Measurements from ENCODE around the gene AMOTL2. TPM values are rescaled to one million over a fixed set of nuclear protein-coding genes. Genes with fewer than 3 reads are reported as not detected.

The AMOTL2 gene
- total and polyA plus RNA-seq, 9 of the 15 experiments (the other 6 are each of a cell fraction or from before 2014, with no cell fraction given), result 0.12 to 0.31 TPM; not detected in 7

DNA sequence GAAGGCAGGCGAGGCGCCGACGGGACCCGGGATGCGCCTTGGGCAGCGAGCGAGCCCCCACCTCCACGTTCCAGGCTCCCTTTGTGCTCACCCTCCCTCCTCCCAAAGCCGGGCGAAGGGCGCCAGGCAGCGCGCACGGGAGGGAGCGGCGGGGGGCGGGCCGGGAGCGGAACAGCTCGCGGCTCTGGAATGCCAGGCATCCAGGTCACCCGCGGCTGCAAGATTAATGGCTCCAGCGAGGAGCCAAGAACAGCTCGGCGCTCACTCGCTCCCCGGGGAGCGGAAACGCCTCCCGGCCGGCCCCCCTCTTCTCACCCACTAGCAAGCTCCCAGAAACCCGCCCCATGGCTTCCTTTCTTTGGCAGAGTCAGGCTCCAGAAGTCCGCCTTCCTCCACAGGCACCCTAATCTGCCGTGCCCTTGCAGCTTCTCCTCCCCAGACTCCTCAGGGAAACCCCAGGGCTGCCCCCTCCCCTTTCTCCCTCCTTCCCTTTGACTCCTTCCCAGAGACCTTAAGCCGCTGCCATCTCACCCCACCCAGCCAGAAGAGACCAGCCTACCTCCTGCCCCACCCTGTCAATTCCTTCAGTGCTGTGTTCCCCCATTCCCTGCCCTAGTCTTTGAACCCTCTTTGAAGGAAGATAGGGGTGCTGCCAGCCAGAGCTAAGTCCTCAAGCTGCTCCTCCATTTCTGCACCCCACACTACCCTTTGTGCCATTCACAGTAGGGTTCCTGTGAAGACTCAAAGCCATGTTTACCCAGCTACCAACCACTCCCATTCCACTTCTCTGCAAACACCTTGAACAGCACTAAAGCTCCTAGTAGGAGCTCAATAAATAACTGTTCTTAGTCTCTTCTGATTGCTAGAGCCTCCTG lies 9.9 kb downstream of the AMOTL2 start:
- no peaks in the 10 kb centered on the region; the same call in 1 of the 2 replicates for H4K20me1 ChIP-seq (replicated peaks; ENCODE audit: control insufficient read depth, insufficient read depth, low read length)
- FAIRE-seq (no peak), ATAC-seq (peak; percentile 52), DNase-seq (ENCODE audit: extremely low read depth in 1 of 4, low spot score in 3 of 4) (peak; percentile 13 to 52 (median 34))
- peaks cover 5 to 79% of the 10 kb centered on the region in 2 experiments; a peak in 3 of 5 replicates for H3K27me3 ChIP-seq (ENCODE audit: control insufficient read depth in 2 of 2, insufficient read depth in 2 of 2, low read length in 2 of 2)
- no peak overlapping the region for H3K9ac ChIP-seq (ENCODE audit: insufficient read depth in 1 of 2, low read depth in 2 of 2, low read length in 2 of 2)
- TF ChIP-seq NFIX (CRISPR knock-in tag; IDR thresholded peaks at IDR 0.05; ENCODE audit: low read depth) (no peak), VEZF1 (CRISPR knock-in tag; IDR thresholded peaks at IDR 0.05) (peak; percentile 30; the same call in 1 of the 2 replicates)
- WGBS (ENCODE audit: insufficient coverage, low coverage, missing lambda C conversion rate), result 3% methylated on average over 22 of the region's 37 CpGs
- ChIA-PET POLR2A (no interaction called here), CTCF (ENCODE audit: low intra/inter-chr PET ratio) (no interaction called here)
- H3K9me3 ChIP-seq (replicated peaks; ENCODE audit: control insufficient read depth, insufficient read depth, low read depth, low read length), result no peaks in the 10 kb centered on the region
- peaks cover 0 to 7% of the 10 kb centered on the region in 2 experiments; a peak in 2 of 5 replicates for H3K4me1 ChIP-seq (replicated peaks in 1 of 2; ENCODE audit: control insufficient read depth in 2 of 2, insufficient read depth in 2 of 2, low read length in 2 of 2)
- no peak overlapping the region for H3K4me3 ChIP-seq
- no peak overlapping the region for H3K27ac ChIP-seq (ENCODE audit: extremely low read depth, low read depth, low read length)
- intact Hi-C loops (cut with micrococcal nuclease) (no loop called here), in situ Hi-C loops (cut with MboI) (no loop called here)
- H2AFZ ChIP-seq (ENCODE audit: low read depth, low read length), result no peak overlapping the region
- no peaks in the 10 kb centered on the region for H3K9me1 ChIP-seq (ENCODE audit: control insufficient read depth, insufficient read depth, low read length)
- no peak overlapping the region for H3K4me2 ChIP-seq (ENCODE audit: insufficient read depth, low read length)
- BruUV-seq (replicated peaks), result no TSS peak
- H3K36me3 ChIP-seq (ENCODE audit: control insufficient read depth, insufficient read depth, low read length), result no peaks in the 10 kb centered on the region
- no peaks in the 10 kb centered on the region for H3K79me2 ChIP-seq (ENCODE audit: control insufficient read depth, insufficient read depth, low read length)

Measured in K562 (cell line).